ENCODE results near the gene ZNF487.

Gene ZNF487

DNA sequence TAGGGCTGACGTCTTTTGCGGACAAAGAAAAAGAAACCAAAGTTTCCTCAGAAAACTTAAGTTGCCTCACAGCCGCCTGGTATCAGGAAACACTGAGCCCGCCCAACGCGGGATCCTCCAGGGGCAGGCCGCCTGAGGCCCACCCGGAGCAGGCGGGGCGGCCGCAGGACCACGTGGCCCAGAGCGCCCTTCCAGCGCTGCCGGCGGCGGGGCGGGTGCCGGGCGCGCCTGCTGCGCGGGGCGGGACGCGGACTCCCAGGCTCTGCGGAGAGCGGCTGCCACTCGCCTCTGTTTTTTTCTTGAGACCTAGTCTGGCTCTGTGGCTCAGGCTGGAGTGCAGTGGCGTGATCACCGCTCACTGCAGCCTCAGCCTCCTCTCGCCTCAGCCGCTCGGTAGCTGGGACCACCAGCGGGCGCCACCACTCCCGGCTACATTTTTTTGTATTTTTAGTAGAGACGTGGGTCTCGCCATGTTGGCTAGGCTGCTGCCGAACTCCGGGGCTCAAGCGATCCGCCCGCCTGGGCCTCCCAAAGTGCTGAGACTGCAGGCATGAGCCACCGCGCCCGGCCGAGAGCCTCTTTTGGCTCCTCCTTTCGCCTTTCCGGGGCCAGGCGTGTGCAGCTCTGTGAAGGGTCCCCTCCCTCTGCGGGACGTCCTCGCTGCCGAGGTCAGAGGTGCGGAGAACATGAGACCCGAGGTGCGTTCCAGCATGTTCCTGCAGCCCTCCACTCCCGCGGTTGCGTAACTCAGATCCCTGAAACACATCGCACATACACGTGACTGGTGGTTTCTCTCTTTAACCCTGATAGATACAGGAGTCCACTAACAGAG lies 16.3 kb upstream of the ZNF487 start (continued):
- TF ChIP-seq, protein P1, sequence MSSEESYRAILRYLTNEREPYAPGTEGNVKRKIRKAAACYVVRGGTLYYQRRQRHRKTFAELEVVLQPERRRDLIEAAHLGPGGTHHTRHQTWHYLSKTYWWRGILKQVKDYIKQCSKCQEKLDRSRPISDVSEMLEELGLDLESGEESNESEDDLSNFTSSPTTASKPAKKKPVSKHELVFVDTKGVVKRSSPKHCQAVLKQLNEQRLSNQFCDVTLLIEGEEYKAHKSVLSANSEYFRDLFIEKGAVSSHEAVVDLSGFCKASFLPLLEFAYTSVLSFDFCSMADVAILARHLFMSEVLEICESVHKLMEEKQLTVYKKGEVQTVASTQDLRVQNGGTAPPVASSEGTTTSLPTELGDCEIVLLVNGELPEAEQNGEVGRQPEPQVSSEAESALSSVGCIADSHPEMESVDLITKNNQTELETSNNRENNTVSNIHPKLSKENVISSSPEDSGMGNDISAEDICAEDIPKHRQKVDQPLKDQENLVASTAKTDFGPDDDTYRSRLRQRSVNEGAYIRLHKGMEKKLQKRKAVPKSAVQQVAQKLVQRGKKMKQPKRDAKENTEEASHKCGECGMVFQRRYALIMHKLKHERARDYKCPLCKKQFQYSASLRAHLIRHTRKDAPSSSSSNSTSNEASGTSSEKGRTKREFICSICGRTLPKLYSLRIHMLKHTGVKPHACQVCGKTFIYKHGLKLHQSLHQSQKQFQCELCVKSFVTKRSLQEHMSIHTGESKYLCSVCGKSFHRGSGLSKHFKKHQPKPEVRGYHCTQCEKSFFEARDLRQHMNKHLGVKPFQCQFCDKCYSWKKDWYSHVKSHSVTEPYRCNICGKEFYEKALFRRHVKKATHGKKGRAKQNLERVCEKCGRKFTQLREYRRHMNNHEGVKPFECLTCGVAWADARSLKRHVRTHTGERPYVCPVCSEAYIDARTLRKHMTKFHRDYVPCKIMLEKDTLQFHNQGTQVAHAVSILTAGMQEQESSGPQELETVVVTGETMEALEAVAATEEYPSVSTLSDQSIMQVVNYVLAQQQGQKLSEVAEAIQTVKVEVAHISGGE (tag by site-specific recombination; conservative IDR thresholded peaks at IDR 0.05; ENCODE audit: low read depth) = peak; percentile 98
- TF ChIP-seq, protein P2, sequence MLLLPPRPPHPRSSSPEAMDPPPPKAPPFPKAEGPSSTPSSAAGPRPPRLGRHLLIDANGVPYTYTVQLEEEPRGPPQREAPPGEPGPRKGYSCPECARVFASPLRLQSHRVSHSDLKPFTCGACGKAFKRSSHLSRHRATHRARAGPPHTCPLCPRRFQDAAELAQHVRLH (tag by site-specific recombination; IDR thresholded peaks at IDR 0.05) = peak; percentile 10; the same call in 1 of the 2 replicates
- TF ChIP-seq, protein P3, sequence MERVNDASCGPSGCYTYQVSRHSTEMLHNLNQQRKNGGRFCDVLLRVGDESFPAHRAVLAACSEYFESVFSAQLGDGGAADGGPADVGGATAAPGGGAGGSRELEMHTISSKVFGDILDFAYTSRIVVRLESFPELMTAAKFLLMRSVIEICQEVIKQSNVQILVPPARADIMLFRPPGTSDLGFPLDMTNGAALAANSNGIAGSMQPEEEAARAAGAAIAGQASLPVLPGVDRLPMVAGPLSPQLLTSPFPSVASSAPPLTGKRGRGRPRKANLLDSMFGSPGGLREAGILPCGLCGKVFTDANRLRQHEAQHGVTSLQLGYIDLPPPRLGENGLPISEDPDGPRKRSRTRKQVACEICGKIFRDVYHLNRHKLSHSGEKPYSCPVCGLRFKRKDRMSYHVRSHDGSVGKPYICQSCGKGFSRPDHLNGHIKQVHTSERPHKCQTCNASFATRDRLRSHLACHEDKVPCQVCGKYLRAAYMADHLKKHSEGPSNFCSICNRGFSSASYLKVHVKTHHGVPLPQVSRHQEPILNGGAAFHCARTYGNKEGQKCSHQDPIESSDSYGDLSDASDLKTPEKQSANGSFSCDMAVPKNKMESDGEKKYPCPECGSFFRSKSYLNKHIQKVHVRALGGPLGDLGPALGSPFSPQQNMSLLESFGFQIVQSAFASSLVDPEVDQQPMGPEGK (tag by site-specific recombination; IDR thresholded peaks at IDR 0.05) = peak; percentile 75
- no peak for TF ChIP-seq ZNF830 (tag by site-specific recombination; IDR thresholded peaks at IDR 0.05; ENCODE audit: low read depth)
- peak; percentile 55 for TF ChIP-seq ZNF596 (tag by site-specific recombination; IDR thresholded peaks at IDR 0.05)
- no peak for TF ChIP-seq ZNF585B (tag by site-specific recombination; IDR thresholded peaks at IDR 0.05)
- 0 out of 2 replicates have a peak, but pooled peaks have one; percentile 14 for TF ChIP-seq HOXD13 (CRISPR knock-in tag; IDR thresholded peaks at IDR 0.05; ENCODE audit: borderline replicate concordance)
- TF ChIP-seq ZBTB17 (tag by site-specific recombination; IDR thresholded peaks at IDR 0.05) = peak; percentile 96
- no peak; the same call in 1 of the 2 replicates for TF ChIP-seq ZNF768 (tag by site-specific recombination; IDR thresholded peaks at IDR 0.05)
- TF ChIP-seq ZNF121 (tag by site-specific recombination; IDR thresholded peaks at IDR 0.05) = peak; percentile 89; the same call in 1 of the 2 replicates
- no peak for TF ChIP-seq ZNF785 (tag by site-specific recombination; IDR thresholded peaks at IDR 0.05)
- TF ChIP-seq, protein P4, sequence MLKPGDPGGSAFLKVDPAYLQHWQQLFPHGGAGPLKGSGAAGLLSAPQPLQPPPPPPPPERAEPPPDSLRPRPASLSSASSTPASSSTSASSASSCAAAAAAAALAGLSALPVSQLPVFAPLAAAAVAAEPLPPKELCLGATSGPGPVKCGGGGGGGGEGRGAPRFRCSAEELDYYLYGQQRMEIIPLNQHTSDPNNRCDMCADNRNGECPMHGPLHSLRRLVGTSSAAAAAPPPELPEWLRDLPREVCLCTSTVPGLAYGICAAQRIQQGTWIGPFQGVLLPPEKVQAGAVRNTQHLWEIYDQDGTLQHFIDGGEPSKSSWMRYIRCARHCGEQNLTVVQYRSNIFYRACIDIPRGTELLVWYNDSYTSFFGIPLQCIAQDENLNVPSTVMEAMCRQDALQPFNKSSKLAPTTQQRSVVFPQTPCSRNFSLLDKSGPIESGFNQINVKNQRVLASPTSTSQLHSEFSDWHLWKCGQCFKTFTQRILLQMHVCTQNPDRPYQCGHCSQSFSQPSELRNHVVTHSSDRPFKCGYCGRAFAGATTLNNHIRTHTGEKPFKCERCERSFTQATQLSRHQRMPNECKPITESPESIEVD (tag by site-specific recombination; IDR thresholded peaks at IDR 0.05) = no peak
- TF ChIP-seq ZNF202 (tag by site-specific recombination; IDR thresholded peaks at IDR 0.05; ENCODE audit: borderline replicate concordance) = no peak
- TF ChIP-seq MYNN (tag by site-specific recombination; IDR thresholded peaks at IDR 0.05; ENCODE audit: borderline replicate concordance) = no peak
- TF ChIP-seq ZNF561 (tag by site-specific recombination; IDR thresholded peaks at IDR 0.05; ENCODE audit: borderline replicate concordance) = peak; percentile 63; the same call in 1 of the 2 replicates
- TF ChIP-seq SP3 (tag by site-specific recombination; IDR thresholded peaks at IDR 0.05) = peak; percentile 71
- TF ChIP-seq ZNF37A (tag by site-specific recombination; IDR thresholded peaks at IDR 0.05) = no peak
- peak; percentile 59; the same call in 1 of the 2 replicates for TF ChIP-seq ZNF24 (tag by site-specific recombination; IDR thresholded peaks at IDR 0.05)
- no peak for TF ChIP-seq SCRT2 (tag by site-specific recombination; IDR thresholded peaks at IDR 0.05)
- TF ChIP-seq ZNF629 (tag by site-specific recombination; IDR thresholded peaks at IDR 0.05) = peak; percentile 78
- peak; percentile 72 for TF ChIP-seq ZNF324 (tag by site-specific recombination; IDR thresholded peaks at IDR 0.05)
- TF ChIP-seq ZIC2 (tag by site-specific recombination; IDR thresholded peaks at IDR 0.05) = peak; percentile 72
- TF ChIP-seq YY1 (tag by site-specific recombination; IDR thresholded peaks at IDR 0.05) = peak; percentile 59; the same call in 1 of the 2 replicates
- TF ChIP-seq, protein P5, sequence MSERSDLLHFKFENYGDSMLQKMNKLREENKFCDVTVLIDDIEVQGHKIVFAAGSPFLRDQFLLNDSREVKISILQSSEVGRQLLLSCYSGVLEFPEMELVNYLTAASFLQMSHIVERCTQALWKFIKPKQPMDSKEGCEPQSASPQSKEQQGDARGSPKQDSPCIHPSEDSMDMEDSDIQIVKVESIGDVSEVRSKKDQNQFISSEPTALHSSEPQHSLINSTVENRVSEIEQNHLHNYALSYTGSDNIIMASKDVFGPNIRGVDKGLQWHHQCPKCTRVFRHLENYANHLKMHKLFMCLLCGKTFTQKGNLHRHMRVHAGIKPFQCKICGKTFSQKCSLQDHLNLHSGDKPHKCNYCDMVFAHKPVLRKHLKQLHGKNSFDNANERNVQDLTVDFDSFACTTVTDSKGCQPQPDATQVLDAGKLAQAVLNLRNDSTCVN (tag by site-specific recombination; optimal IDR thresholded peaks at IDR 0.05) = peak; percentile 80
- TF ChIP-seq SP2 (tag by site-specific recombination; IDR thresholded peaks at IDR 0.05) = peak; percentile 52
- TF ChIP-seq ZFP69B (tag by site-specific recombination; IDR thresholded peaks at IDR 0.05) = peak; percentile 68
- TF ChIP-seq FEZF1 (tag by site-specific recombination; IDR thresholded peaks at IDR 0.05) = no peak
- TF ChIP-seq ZNF843 (tag by site-specific recombination; IDR thresholded peaks at IDR 0.05) = peak; percentile 37; the same call in 1 of the 2 replicates
- TF ChIP-seq ZNF169 (tag by site-specific recombination; IDR thresholded peaks at IDR 0.05) = no peak
- TF ChIP-seq ZNF654 (tag by site-specific recombination; IDR thresholded peaks at IDR 0.05; ENCODE audit: low read depth) = no peak
- TF ChIP-seq, protein P6, sequence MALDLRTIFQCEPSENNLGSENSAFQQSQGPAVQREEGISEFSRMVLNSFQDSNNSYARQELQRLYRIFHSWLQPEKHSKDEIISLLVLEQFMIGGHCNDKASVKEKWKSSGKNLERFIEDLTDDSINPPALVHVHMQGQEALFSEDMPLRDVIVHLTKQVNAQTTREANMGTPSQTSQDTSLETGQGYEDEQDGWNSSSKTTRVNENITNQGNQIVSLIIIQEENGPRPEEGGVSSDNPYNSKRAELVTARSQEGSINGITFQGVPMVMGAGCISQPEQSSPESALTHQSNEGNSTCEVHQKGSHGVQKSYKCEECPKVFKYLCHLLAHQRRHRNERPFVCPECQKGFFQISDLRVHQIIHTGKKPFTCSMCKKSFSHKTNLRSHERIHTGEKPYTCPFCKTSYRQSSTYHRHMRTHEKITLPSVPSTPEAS (tag by site-specific recombination; IDR thresholded peaks at IDR 0.05) = no peak; the same call in 1 of the 2 replicates

Measured in HEK293 (cell line).